Fibroblast of pulmonary artery (primary cell): ENCODE measurements around the gene PRR14.
A peak's percentile ranks its signal among the peaks of the same experiment; 100 is the strongest.

Experiments used
- DNase-seq: peaks from one replicate; pipeline ENCODE4 v3.0.0-alpha.2; 2010; ENCODE audit warnings: low read depth
- H3K4me3 ChIP-seq: replicated peaks from 2 replicates; pipeline ENCODE4 v1.5.1; 2011; ENCODE audit warnings: low read depth, mild to moderate bottlenecking, control low read depth, low read length, moderate library complexity
- TF ChIP-seq, protein P1 (sequence below): IDR thresholded peaks from 2 replicates; pipeline ENCODE4 v1.5.1; 2011; ENCODE audit warnings: mild to moderate bottlenecking, control low read depth, low read length, inconsistent platforms; ENCODE audit errors: missing control alignments

PRR14 gene

DNA sequence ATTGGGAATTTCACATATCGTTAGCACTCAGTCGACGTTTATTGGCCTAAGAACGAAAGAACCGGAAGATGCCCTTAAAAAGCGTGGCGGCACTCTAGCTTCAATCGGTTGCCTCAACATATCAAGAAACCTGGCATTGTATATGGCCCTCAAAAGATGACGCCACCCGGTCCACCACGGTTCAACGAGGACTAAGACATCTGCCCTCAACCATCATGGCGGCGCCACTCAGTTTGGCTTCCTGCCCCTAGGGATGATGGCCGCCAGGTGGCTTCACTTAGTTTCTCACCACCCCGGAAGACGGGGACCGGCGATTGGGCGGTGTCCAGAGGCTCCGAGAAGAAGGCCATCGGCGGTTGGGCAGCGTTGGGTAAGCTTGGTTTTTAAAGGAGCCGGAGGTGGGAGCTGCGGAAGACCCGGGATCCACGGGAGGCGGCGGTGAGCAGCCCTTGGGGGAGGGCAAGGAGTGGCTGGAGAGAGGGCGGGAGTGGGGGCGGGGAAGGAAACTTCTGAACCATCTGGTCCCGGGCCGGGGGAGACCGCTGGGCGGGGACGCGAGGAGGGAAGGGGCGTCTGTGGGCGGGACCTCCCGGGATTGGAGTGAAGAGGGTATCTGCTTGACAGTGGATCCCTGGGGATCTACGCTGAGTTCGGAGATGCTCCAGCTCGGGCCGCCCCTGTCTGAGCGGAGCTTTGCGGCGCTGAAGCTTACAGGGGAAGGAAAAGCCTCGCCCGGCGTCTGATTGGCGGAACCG, at the start of gene PRR14:
Gene PRR14, plus strand, starts transcription at position 592 of the 755 bp plus-strand sequence. CDS start 686 bp downstream, outside the sequence.
- TF ChIP-seq, protein P1, sequence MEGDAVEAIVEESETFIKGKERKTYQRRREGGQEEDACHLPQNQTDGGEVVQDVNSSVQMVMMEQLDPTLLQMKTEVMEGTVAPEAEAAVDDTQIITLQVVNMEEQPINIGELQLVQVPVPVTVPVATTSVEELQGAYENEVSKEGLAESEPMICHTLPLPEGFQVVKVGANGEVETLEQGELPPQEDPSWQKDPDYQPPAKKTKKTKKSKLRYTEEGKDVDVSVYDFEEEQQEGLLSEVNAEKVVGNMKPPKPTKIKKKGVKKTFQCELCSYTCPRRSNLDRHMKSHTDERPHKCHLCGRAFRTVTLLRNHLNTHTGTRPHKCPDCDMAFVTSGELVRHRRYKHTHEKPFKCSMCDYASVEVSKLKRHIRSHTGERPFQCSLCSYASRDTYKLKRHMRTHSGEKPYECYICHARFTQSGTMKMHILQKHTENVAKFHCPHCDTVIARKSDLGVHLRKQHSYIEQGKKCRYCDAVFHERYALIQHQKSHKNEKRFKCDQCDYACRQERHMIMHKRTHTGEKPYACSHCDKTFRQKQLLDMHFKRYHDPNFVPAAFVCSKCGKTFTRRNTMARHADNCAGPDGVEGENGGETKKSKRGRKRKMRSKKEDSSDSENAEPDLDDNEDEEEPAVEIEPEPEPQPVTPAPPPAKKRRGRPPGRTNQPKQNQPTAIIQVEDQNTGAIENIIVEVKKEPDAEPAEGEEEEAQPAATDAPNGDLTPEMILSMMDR = peak; percentile 3
- peak; percentile 100 for DNase-seq
- peak within 1 kb of the TSS; percentile 94 for H3K4me3 ChIP-seq

GRCh38 chr16:30601966-30602365, 48.8 kb upstream of the PRR14 start:
- DNase-seq = no peak
- H3K4me3 ChIP-seq = no peak overlapping the region
- TF ChIP-seq, protein P1 = no peak

- TF ChIP-seq, protein P1 = no peak
- no peak overlapping the region for H3K4me3 ChIP-seq
- DNase-seq = peak; percentile 16
Observed at GRCh38 chr16:30602616-30603277, 48.0 kb upstream of the PRR14 start.

DNA sequence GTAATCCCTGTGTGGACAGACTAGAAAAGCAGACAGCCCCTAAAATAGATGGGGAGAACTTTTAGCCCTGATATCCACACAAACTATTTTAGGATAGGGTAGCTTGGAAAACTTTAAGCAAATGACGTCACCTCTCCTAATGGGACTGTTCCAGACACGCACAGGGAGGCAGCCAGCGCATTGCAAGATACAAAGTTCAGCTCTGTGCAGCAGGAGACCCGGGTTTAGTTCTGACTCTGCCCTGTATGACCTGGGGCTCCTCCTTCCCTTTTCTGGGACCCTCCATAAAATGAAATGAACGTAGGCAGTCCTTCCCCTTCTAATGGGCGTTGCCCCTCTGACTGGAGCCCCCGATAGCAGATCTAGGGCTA, 46.8 kb upstream of the PRR14 start:
- no peak overlapping the region for H3K4me3 ChIP-seq
- TF ChIP-seq, protein P1 = no peak
- DNase-seq = no peak

DNA sequence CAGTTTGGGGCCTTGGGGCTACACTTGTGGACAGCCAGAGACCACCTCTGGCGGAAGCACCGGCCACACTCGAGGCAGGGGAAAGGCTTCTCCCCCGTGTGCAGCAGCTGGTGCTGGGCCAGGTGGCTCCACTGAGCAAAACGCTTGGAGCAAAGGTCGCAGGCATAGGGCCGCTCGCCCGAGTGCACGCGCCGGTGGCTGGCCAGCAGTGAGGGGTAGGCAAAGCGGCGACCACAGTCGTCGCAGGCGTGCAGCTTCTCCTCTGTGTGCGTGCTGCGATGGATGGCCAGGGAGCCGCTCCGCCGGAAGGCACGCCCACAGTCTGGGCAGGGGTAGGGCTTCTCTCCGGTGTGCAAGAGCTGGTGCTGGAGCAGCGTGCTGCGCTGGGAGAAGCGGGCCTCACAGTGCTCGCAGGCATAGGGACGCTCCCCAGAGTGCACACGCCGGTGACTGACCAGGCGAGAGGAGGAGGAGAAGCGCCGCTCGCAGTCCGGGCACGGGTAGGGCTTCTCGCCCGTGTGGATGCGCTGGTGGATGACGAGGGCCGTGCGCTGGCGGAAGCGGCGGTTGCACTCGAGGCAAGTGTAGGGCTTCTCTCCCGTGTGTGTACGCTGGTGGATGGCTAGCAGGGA, 46.3 kb upstream of the PRR14 start:
- no peak overlapping the region for H3K4me3 ChIP-seq
- no peak for DNase-seq
- TF ChIP-seq, protein P1 = no peak

GRCh38 chr16:30605158-30605557, 45.6 kb upstream of the PRR14 start:
- no peak overlapping the region for H3K4me3 ChIP-seq
- TF ChIP-seq, protein P1 = no peak
- no peak for DNase-seq
